RWPE1 (cell line): Measurements from ENCODE around the gene NLGN1.

Source experiments
- CTCF ChIA-PET: fragments of 350-600 bp; sonication (Branson Sonifier 250); formaldehyde crosslinking; extraction: SDS; loops from one replicate; lab custom pipeline; 2021; lab: Yijun Ruan, JAX
- POLR2A ChIA-PET: fragments of 400-600 bp; formaldehyde crosslinking; extraction: SDS; loops from one replicate; lab custom pipeline; 2020; ENCODE audit warnings: antibody characterized with exemption; ENCODE audit not compliant: low non-redundant PET; lab: Yijun Ruan, JAX
- DNase-seq: peaks from one replicate; pipeline ENCODE4 v3.0.0; 2012; ENCODE audit warnings: low spot score
- H3K27ac ChIP-seq: fragments of 450-650 bp; 2 replicates; pipeline ENCODE4 v1.5.1; 2017
- CTCF ChIP-seq: fragments of 450-650 bp; conservative IDR thresholded peaks from 2 replicates; pipeline ENCODE4 v1.5.1; 2017; ENCODE audit warnings: low read depth, mild to moderate bottlenecking

NLGN1 gene

GRCh38 chr3:173770011-173770410 lies 372.5 kb downstream of the NLGN1 start:
- CTCF ChIA-PET: interaction anchor here (0.7 kb wide), 1 partner anchor 132 kb away, joined by 3 read pairs; no protein-coding TSS in a partner anchor
- DNase-seq: no peak
- POLR2A ChIA-PET: no interaction called here
- TF ChIP-seq CTCF: no peak
- no peak overlapping the region for H3K27ac ChIP-seq

- TF ChIP-seq CTCF: no peak
- ChIA-PET CTCF (no interaction called here), POLR2A (no interaction called here)
- DNase-seq: no peak
- H3K27ac ChIP-seq: no peak overlapping the region
These were observed 373.4 kb downstream of the NLGN1 start for GRCh38 chr3:173770796-173771573.

GRCh38 chr3:173773800-173774199 lies 376.3 kb downstream of the NLGN1 start:
- no peak for DNase-seq
- CTCF ChIA-PET: interaction anchor here (0.6 kb wide), 1 partner anchor 13 kb away, joined by 3 read pairs; no protein-coding TSS in a partner anchor
- POLR2A ChIA-PET: no interaction called here
- no peak overlapping the region for H3K27ac ChIP-seq
- TF ChIP-seq CTCF: no peak

GRCh38 chr3:173774294-173774693 lies 376.8 kb downstream of the NLGN1 start:
- CTCF ChIA-PET: interaction anchor here (0.6 kb wide), 1 partner anchor 13 kb away, joined by 3 read pairs; no protein-coding TSS in a partner anchor
- POLR2A ChIA-PET: no interaction called here
- TF ChIP-seq CTCF: no peak
- H3K27ac ChIP-seq: no peak overlapping the region
- no peak for DNase-seq

- CTCF ChIA-PET: no interaction called here
- POLR2A ChIA-PET: no interaction called here
- TF ChIP-seq CTCF: no peak
These were observed 380.7 kb downstream of the NLGN1 start for GRCh38 chr3:173778251-173778650.

GRCh38 chr3:173780067-173780466 lies 382.5 kb downstream of the NLGN1 start:
- H3K27ac ChIP-seq: no peak overlapping the region
- no peak for DNase-seq
- POLR2A ChIA-PET: no interaction called here
- TF ChIP-seq CTCF: no peak
- CTCF ChIA-PET: interaction anchor here (0.6 kb wide), 1 partner anchor 172 kb away, joined by 3 read pairs; no protein-coding TSS in a partner anchor

More at GRCh38 chr3:173778251-173778650, 380.7 kb downstream of the NLGN1 start:
- no peak overlapping the region for H3K27ac ChIP-seq
- no peak for DNase-seq
